CD4-positive, alpha-beta T cell (primary cell): ENCODE results near the gene RPL22. TPM values are rescaled to one million over a fixed set of nuclear protein-coding genes. Genes with fewer than 3 reads are reported as not detected.

Experiments used
- ATAC-seq: fragments of 200-7000 bp; cut with Tn5 transposase; one replicate; pipeline ENCODE4 v1.10.0; 2022; ENCODE audit warnings: mild to moderate bottlenecking; ENCODE audit not compliant: poor library complexity
- CTCF ChIA-PET: fragments of 350-600 bp; sonication (Branson Sonifier 250); formaldehyde crosslinking; loops from one replicate; lab custom pipeline; 2021; ENCODE audit warnings: antibody characterized with exemption, inconsistent platforms; lab: Charles Lee
- POLR2A ChIA-PET: fragments of 350-600 bp; sonication (Branson Sonifier 250); formaldehyde crosslinking; loops from one replicate; lab custom pipeline; 2021; ENCODE audit warnings: antibody characterized with exemption, inconsistent platforms; lab: Charles Lee
- DNase-seq, 14 experiments: peaks; one replicate each; pipeline ENCODE4 v3.0.0-alpha.2; 2013 to 2020; ENCODE audit warnings: mixed read lengths in 2 of 14
- H3K27ac ChIP-seq, 2 donors: one replicate each; pipeline versions ENCODE4 v1.5.1 to v1.7.0; 2013; ENCODE audit warnings: low read length in 2 of 2, low read depth in 1 of 2, mild to moderate bottlenecking in 1 of 2
- H3K27me3 ChIP-seq, 2 experiments: 1 replicate in 1 of 2; 2 replicates in 1 of 2; pipeline versions ENCODE4 v1.6.1 to v1.7.0; 2013; ENCODE audit warnings: low read length in 2 of 2, control low read depth in 1 of 2, mild to moderate bottlenecking in 1 of 2, moderate library complexity in 1 of 2; ENCODE audit not compliant: insufficient read depth in 2 of 2, control insufficient read depth in 1 of 2
- H3K36me3 ChIP-seq: one replicate; pipeline ENCODE4 v1.6.1; 2013; ENCODE audit warnings: low read length, control low read depth; ENCODE audit not compliant: insufficient read depth
- H3K4me1 ChIP-seq: one replicate; pipeline ENCODE4 v1.6.1; 2013; ENCODE audit warnings: low read length, control low read depth; ENCODE audit not compliant: insufficient read depth
- H3K4me3 ChIP-seq: one replicate; pipeline ENCODE4 v1.5.1; 2013; ENCODE audit warnings: mild to moderate bottlenecking, low read length, moderate library complexity
- H3K9me3 ChIP-seq, 2 experiments: 1 replicate in 1 of 2; 2 replicates in 1 of 2; pipeline versions ENCODE4 v1.6.1 to v1.7.0; 2013; ENCODE audit warnings: low read length in 2 of 2, mild to moderate bottlenecking in 2 of 2, control low read depth in 1 of 2, moderate library complexity in 1 of 2; ENCODE audit not compliant: control insufficient read depth in 1 of 2, insufficient read depth in 1 of 2
- H3K27ac Mint-ChIP-seq: one replicate; pipeline ENCODE4 v1.8.0; 2020; ENCODE audit warnings: mixed read lengths
- H3K27me3 Mint-ChIP-seq: one replicate; pipeline ENCODE4 v1.8.0; 2021; ENCODE audit warnings: mixed read lengths
- H3K36me3 Mint-ChIP-seq: one replicate; pipeline ENCODE4 v1.8.0; 2021; ENCODE audit warnings: low read depth, mixed read lengths
- H3K4me1 Mint-ChIP-seq: one replicate; pipeline ENCODE4 v1.8.0; 2021; ENCODE audit warnings: low read depth, mixed read lengths
- H3K4me3 Mint-ChIP-seq: one replicate; pipeline ENCODE4 v1.8.0; 2020; ENCODE audit warnings: mild to moderate bottlenecking, mixed read lengths
- H3K9me3 Mint-ChIP-seq: one replicate; pipeline ENCODE4 v1.8.0; 2020; ENCODE audit warnings: mixed read lengths
- CTCF ChIP-seq: fragments of 200-600 bp; IDR thresholded peaks from one replicate; pipeline ENCODE4 v1.8.0; 2022; ENCODE audit warnings: antibody characterized with exemption, mild to moderate bottlenecking
- intact Hi-C, 2 experiments: fragments of 100-400 bp; cut with DNase I in 1 of 2; cut with micrococcal nuclease in 1 of 2; formaldehyde crosslinking; loops; one replicate each; pipeline versions ENCODE4 v1.15.1 to v1.9.0; 2023 to 2025; cut with DNase I, micrococcal nuclease
- total RNA-seq, 174 experiments: library from RNA in 2 of 174; stranded (reverse) in 2 of 174; gene quantifications; one replicate each; pipeline ENCODE4 v1.2.3 and lab custom pipeline; 2021 to 2026

Gene RPL22
- total RNA-seq, 2 experiments from 2014 or later = 620 to 652 TPM

- no peak overlapping the region for H3K27ac Mint-ChIP-seq
- no peak overlapping the region for H3K4me3 Mint-ChIP-seq
- no peaks in the 10 kb centered on the region for H3K36me3 ChIP-seq
- peaks cover 0 to 8% of the 10 kb centered on the region in 2 experiments for H3K9me3 ChIP-seq
- H3K4me1 ChIP-seq = peaks cover 10% of the 10 kb centered on the region
- H3K4me1 Mint-ChIP-seq = no peaks in the 10 kb centered on the region
- no peak for TF ChIP-seq CTCF
- no peak overlapping the region for H3K27ac ChIP-seq
- DNase-seq (no peak), ATAC-seq (no peak)
- no peaks in the 10 kb centered on the region for H3K36me3 Mint-ChIP-seq
- POLR2A ChIA-PET = no interaction called here
- no peaks in the 10 kb centered on the region for H3K9me3 Mint-ChIP-seq
- H3K27me3 ChIP-seq = peaks cover 5 to 8% of the 10 kb centered on the region in 2 experiments
- no peak overlapping the region for H3K4me3 ChIP-seq
- intact Hi-C loops = no loop called here
- CTCF ChIA-PET = no interaction called here
- H3K27me3 Mint-ChIP-seq = peaks cover 13% of the 10 kb centered on the region
Measured at GRCh38 chr1:6157528-6158174, 41.7 kb downstream of the RPL22 start.

DNA sequence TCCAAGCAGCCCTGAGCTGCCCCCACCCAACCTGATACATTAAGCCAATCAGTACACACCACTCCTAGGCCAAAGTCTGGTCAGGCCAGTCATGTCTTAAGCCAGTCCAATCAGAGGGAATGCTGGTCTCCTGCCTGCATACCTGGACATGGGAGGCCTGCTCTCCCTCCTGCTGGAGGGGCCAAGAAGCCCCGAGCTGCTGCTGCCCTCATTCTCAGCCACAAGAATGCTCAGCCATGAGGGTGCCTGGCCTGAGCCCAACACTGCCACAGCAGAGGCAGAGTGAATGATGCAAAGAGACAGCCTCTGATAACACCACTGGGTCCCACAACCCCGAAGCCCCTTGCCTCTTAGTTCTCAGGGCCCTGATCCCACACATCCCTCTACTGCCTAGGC lies 42.3 kb downstream of the RPL22 start:
- H3K4me3 Mint-ChIP-seq = no peak overlapping the region
- intact Hi-C loops = no loop called here
- ATAC-seq = no peak
- Histone ChIP-seq H3K27me3 (peaks cover 3 to 8% of the 10 kb centered on the region in 2 experiments), H3K36me3 (no peaks in the 10 kb centered on the region), H3K4me3 (no peak overlapping the region), H3K4me1 (peaks cover 10% of the 10 kb centered on the region), H3K27ac (no peak overlapping the region), H3K9me3 (peaks cover 0 to 8% of the 10 kb centered on the region in 2 experiments)
- H3K27ac Mint-ChIP-seq = no peak overlapping the region
- no peaks in the 10 kb centered on the region for H3K4me1 Mint-ChIP-seq
- H3K9me3 Mint-ChIP-seq = no peaks in the 10 kb centered on the region
- POLR2A ChIA-PET = no interaction called here
- peaks cover 13% of the 10 kb centered on the region for H3K27me3 Mint-ChIP-seq
- CTCF ChIA-PET = no interaction called here
- no peaks in the 10 kb centered on the region for H3K36me3 Mint-ChIP-seq
- no peak for TF ChIP-seq CTCF
- no peak for DNase-seq

DNA sequence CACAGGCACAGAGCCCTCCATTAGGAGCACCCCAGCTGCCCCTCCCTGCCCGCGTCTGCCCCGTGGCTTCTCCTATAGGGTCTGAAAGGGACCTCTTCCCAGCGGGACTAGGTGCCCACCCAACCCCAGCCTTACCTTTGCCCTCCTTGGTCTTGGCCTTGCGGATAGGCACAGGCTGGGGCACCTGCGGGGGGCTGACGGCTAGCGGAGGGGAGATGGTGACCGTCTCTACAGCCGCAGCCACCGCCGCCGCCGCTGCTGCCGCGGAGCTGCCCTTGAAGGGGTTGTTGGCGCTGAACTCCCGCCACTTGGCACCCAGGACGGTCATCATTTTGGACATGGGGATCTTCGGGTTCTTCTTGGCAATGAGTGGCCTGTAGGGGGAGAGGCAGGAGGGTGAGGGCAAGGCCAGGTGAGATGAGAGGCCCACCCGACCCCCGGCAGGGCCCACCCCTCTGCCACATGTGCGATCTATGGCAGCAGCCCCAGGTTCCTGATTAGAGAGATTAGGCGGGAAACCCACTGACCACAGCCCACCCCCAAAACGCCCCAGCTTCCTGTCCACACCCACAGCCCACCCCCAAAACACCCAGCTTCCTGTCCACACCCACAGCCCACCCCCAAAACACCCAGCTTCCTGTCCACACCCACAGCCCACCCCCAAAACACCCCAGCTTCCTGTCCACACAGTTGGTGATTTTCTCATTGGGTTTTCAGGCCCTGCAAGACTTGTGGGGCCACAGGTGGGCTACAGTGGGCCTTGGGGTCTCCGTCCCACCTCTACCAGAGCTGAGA lies 44.7 kb downstream of the RPL22 start:
- TF ChIP-seq CTCF = no peak
- Histone ChIP-seq H3K4me1 (peaks cover 10% of the 10 kb centered on the region), H3K27me3 (no peaks in the 10 kb centered on the region), H3K9me3 (no peaks in the 10 kb centered on the region), H3K27ac (no peak overlapping the region), H3K36me3 (no peaks in the 10 kb centered on the region), H3K4me3 (no peak overlapping the region)
- ChIA-PET POLR2A (no interaction called here), CTCF (no interaction called here)
- Mint-ChIP-seq H3K4me1 (no peaks in the 10 kb centered on the region), H3K9me3 (no peaks in the 10 kb centered on the region), H3K27me3 (peaks cover 7% of the 10 kb centered on the region), H3K27ac (no peak overlapping the region), H3K4me3 (no peak overlapping the region), H3K36me3 (no peaks in the 10 kb centered on the region)
- no peak for ATAC-seq
- DNase-seq = no peak
- intact Hi-C loops = no loop called here
